ENCODE measurements around the gene PLPP1.

PLPP1 gene

GRCh38 chr5:55534436-55535198, at the start of gene PLPP1:
Gene PLPP1, minus strand, starts transcription at chr5:55534964. Its CDS starts 335 bp downstream, at chr5:55534629.
- peak; percentile 81 for DNase-seq

DNA sequence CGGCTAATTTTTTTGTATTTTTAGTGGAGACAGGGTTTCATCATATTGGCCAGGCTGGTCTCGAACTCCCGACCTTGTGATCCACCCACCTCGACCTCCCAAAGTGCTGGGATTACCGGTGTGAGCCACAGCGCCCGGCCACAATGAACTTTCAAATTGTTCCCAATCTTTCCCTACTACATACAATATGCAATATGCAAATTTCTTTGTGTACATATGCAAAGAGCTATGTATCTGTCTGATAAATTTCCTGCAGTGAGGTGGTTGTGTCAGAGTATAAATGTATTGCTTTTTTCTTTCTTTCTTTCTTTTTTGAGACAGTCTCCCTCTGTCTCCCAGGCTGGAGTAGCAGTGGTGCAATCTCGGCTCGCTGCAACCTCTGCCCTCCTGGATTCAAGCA, 48.8 kb upstream of the PLPP1 start:
- no peak for DNase-seq

DNA sequence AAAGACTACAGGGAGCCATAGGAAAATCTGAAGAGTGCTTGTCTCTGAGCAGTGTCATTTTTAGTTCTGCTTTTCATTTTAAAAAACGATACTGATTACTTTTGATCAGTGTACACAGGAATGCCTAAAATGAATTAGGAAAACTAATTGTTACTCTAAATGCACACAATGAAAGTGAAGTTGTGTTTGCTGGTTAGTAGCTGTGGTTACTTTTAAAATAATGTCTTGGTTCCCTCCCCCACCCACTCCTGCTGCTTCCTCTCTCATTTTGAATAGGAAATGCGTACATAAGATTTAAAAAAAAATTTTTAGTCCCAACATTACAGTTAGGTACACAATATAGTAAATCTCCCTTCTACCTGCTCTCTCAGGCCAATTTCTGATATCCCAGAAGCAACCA, 47.5 kb upstream of the PLPP1 start:
- DNase-seq = no peak

GRCh38 chr5:55580042-55580441, 45.3 kb upstream of the PLPP1 start:
- no peak for DNase-seq

- no peak for DNase-seq
Measured at GRCh38 chr5:55578771-55579170, 44.0 kb upstream of the PLPP1 start.

DNA sequence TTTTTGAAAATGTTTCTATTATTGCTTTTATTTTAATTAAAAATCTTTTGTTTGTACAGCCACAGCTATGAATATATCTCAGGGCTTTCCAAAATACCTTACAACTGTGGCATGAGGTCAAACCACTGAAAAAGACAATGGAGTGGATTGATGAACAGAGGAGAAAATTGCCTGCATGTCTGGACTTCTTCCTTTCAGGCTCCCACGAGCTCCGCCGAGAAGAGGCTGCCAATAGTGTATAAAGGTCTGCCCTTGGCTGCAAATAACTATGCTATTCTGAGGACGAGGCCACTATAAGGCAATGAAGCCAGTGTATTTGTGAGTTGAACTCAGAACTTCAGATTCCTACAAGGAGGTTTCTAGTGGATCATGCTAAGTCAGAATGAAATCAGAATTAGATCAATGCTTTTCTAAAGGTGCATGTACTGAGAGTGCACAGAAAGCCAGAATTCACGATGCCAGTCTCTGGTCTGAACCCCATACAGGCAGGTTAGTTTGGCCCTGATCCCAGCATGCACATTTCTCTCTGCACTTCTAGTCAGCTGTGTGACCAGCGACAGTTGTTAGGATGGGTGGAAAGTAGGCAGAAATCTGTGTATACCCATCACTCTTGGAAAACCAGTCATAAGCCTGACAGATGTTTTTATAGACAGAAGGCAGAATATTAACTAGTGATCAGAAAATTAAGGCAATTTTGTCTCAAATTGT, 42.7 kb upstream of the PLPP1 start:
- no peak for DNase-seq

- DNase-seq = no peak
Measured at GRCh38 chr5:55576661-55577060, 41.9 kb upstream of the PLPP1 start.

DNA sequence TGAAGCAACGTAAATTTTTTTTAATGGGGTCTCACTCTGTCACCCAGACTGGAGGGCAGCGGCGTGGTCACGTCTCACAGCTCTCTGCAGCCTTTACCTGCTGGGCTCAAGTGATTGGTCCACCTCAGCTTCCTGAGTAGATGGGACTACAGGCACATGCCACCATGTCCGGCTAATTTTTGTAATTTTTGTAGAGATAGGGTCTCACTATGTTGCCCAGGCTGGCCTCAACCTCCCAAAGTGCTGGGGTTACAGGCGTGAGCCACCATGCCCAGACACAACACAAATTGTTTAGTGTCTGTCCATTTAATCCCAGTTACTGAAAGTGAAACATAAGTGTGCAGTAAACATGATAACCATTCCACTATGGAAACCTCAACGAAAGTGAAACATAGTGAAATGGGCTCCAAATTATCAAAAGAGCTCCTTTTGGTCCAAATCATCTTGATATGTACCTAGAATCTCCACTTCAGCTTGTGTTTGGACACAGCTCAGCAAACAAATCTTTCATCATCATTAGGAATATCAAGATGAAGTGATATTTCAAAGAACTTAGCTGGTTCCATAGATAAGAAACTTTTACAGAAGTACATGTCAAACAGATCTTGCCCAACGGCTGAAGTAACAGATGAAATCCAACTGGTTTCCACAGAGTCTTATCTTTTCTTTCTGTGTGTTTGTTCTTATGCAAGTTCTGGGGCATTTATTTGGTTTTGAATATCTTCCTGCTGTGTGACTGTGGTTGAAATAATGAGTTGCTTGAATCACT, 41.2 kb upstream of the PLPP1 start:
- DNase-seq = no peak

DNA sequence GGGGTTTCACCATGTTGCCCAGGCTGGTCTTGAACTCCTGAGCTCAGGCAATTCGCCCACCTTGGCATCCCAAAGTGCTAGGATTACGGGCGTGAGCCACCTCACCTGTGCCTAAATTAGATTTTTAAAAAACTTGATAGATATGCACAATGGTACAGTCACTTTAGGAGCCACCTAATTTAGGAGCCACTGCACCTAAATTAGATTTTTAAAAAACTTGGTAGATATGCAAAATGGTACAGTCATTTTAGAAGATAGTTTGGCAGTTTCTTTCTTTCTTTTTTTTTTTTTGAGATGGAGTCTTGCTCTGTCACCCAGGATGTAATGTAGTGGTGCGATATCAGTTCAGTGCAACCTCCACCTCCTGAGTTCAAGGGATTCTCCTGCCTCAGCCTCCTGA, 37.8 kb upstream of the PLPP1 start:
- no peak for DNase-seq

DNA sequence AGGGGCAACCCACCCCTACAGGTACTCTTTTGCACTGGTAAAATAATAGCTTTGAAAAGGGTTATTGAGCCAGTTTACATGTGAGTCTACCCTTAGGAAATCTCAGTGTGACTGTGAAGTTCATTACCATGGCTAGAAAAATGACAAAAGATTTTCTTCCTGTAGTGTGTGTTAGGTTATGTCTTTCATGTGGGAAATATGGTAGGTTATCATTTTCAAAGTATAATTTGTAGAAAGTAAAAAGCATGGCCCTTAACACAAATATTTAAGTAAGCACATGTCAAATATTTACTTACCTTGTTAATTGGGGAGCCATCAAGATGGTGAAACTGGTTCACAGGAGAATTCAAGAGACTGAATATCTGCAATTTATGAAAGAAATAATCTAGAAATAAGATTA, 37.3 kb upstream of the PLPP1 start:
- DNase-seq = no peak

- no peak for DNase-seq
Measured at GRCh38 chr5:55570570-55570969, 35.8 kb upstream of the PLPP1 start.

- no peak for DNase-seq
Measured at GRCh38 chr5:55570026-55570425, 35.3 kb upstream of the PLPP1 start.

GRCh38 chr5:55569513-55569865, 34.7 kb upstream of the PLPP1 start:
- no peak for DNase-seq

- no peak for DNase-seq
Measured at GRCh38 chr5:55568654-55569512, 34.1 kb upstream of the PLPP1 start.

GRCh38 chr5:55564721-55565120, 30.0 kb upstream of the PLPP1 start:
- no peak for DNase-seq

DNA sequence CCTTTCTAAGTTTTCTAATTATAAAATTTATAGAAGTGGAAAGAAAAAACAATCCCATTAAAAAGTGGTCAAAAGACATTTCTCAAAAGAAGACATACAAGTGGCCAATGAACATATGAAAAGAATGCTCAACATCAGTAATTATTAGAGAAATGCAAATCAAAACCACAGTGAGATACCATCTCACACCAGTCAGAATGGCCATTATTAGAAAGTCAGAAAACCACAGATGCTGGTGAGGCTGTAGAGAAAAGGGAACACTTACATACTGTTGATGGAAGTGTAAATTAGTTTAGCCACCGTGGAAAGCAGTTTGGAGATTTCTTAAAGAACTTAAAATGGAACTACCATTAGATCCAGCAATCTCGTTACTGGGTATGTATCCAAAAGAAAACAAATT, 23.7 kb upstream of the PLPP1 start:
- DNase-seq = no peak

- no peak for DNase-seq
Measured at GRCh38 chr5:55557123-55557522, 22.4 kb upstream of the PLPP1 start.

- no peak for DNase-seq
Measured at GRCh38 chr5:55554585-55555202, 19.9 kb upstream of the PLPP1 start.

- no peak for DNase-seq
Measured at GRCh38 chr5:55551904-55552303, 17.1 kb upstream of the PLPP1 start.

DNA sequence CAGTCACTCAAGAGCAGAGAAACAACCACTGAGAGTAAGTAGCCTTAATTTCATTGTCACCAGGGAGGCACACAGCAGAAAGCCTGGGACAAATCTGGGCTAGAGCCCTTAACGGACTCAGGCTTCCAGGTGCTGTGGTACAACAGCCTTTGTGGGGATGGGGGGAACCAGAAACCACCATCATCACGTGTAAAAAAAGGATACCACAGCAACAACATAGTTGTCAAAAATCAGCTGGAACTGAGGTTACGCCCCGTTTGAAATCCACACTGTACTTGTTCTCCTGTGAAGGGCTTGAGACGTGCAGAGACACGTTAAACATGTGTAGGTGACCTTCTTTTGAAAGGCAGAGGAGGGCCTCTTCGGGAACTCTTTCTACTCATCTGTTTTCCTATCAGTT, 16.6 kb upstream of the PLPP1 start:
- no peak for DNase-seq

- no peak for DNase-seq
Measured at GRCh38 chr5:55547781-55548180, 13.0 kb upstream of the PLPP1 start.

GRCh38 chr5:55546947-55547346, 12.2 kb upstream of the PLPP1 start:
- DNase-seq = no peak

DNA sequence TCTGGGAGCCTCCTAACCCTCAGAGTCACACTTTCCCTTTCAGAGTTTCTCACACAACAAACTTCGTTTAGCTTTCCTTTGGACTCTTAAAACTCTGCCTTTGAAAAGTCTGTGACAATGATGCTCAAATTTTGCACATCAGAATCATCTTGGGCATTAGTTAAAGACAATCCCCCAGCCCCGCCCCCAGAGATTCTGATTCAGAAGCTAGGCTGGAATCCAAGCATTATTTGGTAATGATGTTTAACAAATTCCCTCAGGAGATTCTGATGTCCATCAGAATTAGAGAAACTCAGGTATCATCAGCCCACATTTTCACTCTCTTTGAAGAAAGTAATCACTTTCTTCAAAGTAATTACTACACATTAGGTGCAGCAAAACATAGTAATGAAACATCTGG, 9.6 kb upstream of the PLPP1 start:
- DNase-seq = no peak
